ENCODE data around the gene OLFML2B.

DNA sequence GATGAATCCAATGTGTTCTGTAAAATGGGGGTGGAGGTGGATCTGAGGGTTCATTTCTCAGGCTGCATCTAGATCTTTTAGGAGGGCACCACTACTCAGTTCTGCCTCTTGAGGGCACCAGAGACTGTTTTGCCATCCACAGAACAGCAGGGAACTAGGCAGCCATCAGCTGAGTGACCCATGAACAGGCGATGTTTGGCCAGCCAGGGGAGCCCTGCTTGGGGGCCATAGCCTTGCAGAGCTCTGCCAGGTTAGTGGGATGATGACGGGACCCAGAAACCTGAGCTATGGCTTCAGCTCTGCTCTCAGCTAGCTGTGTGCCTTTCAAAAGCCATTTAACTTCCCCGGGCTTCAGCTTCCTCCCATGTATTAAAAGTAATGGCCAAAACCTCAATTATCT lies 32.4 kb upstream of the OLFML2B start:
- TF ChIP-seq CTCF (conservative IDR thresholded peaks at IDR 0.05) (peak; percentile 92), EZH2 (IDR thresholded peaks at IDR 0.05; ENCODE audit: low read depth) (no peak)

All from PC-9 (cell line).